ENCODE measurements around the gene IGF2BP2. TPM values are rescaled to one million over a fixed set of nuclear protein-coding genes. Genes with fewer than 3 reads are reported as not detected.

IGF2BP2 gene
- polyA plus RNA-seq, 1 experiment: 2.0 TPM

GRCh38 chr3:185847506-185847905 lies 22.7 kb upstream of the IGF2BP2 start:
- no peaks in the 10 kb centered on the region for H3K36me3 ChIP-seq (ENCODE audit: control insufficient read depth, insufficient read depth, low read length)
- H3K4me3 ChIP-seq (ENCODE audit: low read depth, low read length): no peak overlapping the region
- TF ChIP-seq CTCF (IDR thresholded peaks at IDR 0.05; ENCODE audit: insufficient read depth, low read depth, low read length): no peak
- ChIA-PET CTCF (no interaction called here), POLR2A (no interaction called here)
- H3K27me3 ChIP-seq (ENCODE audit: control insufficient read depth, insufficient read depth, low read length): peaks cover 1% of the 10 kb centered on the region; the same call in 1 of the 2 replicates
- DNase-seq (ENCODE audit: low read depth): no peak

GRCh38 chr3:185846037-185846436 lies 21.2 kb upstream of the IGF2BP2 start:
- DNase-seq (ENCODE audit: low read depth): no peak
- POLR2A ChIA-PET: no interaction called here
- TF ChIP-seq CTCF (IDR thresholded peaks at IDR 0.05; ENCODE audit: insufficient read depth, low read depth, low read length): no peak
- no peak overlapping the region for H3K4me3 ChIP-seq (ENCODE audit: low read depth, low read length)
- CTCF ChIA-PET: interaction anchor here (0.6 to 1.0 kb wide), 2 partner anchors 9 to 168 kb away, joined by 3 read pairs; no protein-coding TSS in a partner anchor
- no peaks in the 10 kb centered on the region for H3K36me3 ChIP-seq (ENCODE audit: control insufficient read depth, insufficient read depth, low read length)
- H3K27me3 ChIP-seq (ENCODE audit: control insufficient read depth, insufficient read depth, low read length): peaks cover 1% of the 10 kb centered on the region; the same call in 1 of the 2 replicates

DNA sequence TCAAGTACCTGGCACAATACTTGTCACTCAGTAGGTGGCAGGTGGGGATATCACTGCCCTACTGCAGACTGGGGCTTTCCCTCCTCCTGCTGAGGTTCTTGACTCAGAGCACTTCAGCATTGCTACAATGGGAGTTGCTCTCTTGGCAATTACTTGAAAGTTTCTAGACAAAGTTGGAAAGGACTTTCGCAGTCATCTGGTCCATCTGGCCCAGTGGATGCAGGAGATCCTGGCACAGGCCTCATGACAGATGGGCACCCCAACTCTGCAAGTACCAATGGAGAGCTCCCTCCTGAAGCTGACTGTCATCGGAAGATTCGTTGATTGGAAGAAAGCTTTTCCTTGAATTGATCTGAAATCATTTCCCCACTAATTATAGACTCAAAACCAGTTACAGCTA lies 19.2 kb upstream of the IGF2BP2 start:
- no peak for DNase-seq (ENCODE audit: low read depth)
- H3K27me3 ChIP-seq (ENCODE audit: control insufficient read depth, insufficient read depth, low read length): peaks cover 1% of the 10 kb centered on the region; the same call in 1 of the 2 replicates
- ChIA-PET CTCF (interaction anchor here (1.2 kb wide), 1 partner anchor 13 kb away, joined by 3 read pairs; no protein-coding TSS in a partner anchor), POLR2A (no interaction called here)
- H3K36me3 ChIP-seq (ENCODE audit: control insufficient read depth, insufficient read depth, low read length): no peaks in the 10 kb centered on the region
- no peak for TF ChIP-seq CTCF (IDR thresholded peaks at IDR 0.05; ENCODE audit: insufficient read depth, low read depth, low read length)
- H3K4me3 ChIP-seq (ENCODE audit: low read depth, low read length): no peak overlapping the region

DNA sequence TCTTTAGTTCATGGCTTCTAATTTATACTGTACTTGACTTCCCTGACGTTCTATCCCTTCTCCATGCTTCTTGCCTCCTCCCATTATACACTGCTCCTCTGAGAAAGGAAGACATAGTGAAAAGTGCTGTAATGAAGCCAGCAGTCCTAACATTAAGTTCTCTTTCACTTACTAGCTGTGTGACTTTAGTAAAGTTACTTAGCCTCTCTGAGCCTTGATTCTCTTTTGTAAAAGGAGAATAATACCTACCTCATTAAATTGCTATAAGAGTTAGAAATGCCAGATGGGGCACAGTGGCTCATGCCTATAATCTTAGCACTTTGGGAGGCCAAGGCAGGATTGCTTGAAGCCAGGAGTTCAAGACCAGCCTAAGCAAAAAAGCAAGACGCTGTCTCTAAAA lies 18.8 kb upstream of the IGF2BP2 start:
- Histone ChIP-seq H3K36me3 (ENCODE audit: control insufficient read depth, insufficient read depth, low read length) (no peaks in the 10 kb centered on the region), H3K27me3 (ENCODE audit: control insufficient read depth, insufficient read depth, low read length) (peaks cover 1% of the 10 kb centered on the region; the same call in 1 of the 2 replicates), H3K4me3 (ENCODE audit: low read depth, low read length) (no peak overlapping the region)
- TF ChIP-seq CTCF (IDR thresholded peaks at IDR 0.05; ENCODE audit: insufficient read depth, low read depth, low read length): no peak
- no peak for DNase-seq (ENCODE audit: low read depth)
- ChIA-PET CTCF (interaction anchor here (0.9 kb wide), 1 partner anchor 11 kb away, joined by 3 read pairs; no protein-coding TSS in a partner anchor), POLR2A (no interaction called here)

GRCh38 chr3:185843126-185843525 lies 18.3 kb upstream of the IGF2BP2 start:
- no peak for DNase-seq (ENCODE audit: low read depth)
- no peak for TF ChIP-seq CTCF (IDR thresholded peaks at IDR 0.05; ENCODE audit: insufficient read depth, low read depth, low read length)
- Histone ChIP-seq H3K4me3 (ENCODE audit: low read depth, low read length) (no peak overlapping the region), H3K27me3 (ENCODE audit: control insufficient read depth, insufficient read depth, low read length) (peaks cover 1% of the 10 kb centered on the region; the same call in 1 of the 2 replicates), H3K36me3 (ENCODE audit: control insufficient read depth, insufficient read depth, low read length) (no peaks in the 10 kb centered on the region)
- CTCF ChIA-PET: interaction anchor here (0.9 kb wide), 1 partner anchor 11 kb away, joined by 3 read pairs; no protein-coding TSS in a partner anchor
- POLR2A ChIA-PET: no interaction called here
